Right lobe of liver (tissue), 4 donors: ENCODE results near the gene HOXB7.

Experiments
- CTCF ChIP-seq, 4 donors: fragments of 200-600 bp in 3 of 4; fragments of 450-650 bp in 1 of 4; IDR thresholded peaks; one replicate each; pipeline versions ENCODE4 v1.5.1 to v1.8.0; 2016 to 2022; ENCODE audit warnings: antibody characterized with exemption in 4 of 4, mild to moderate bottlenecking in 2 of 4
- POLR2A ChIP-seq: fragments of 450-650 bp; IDR thresholded peaks from one replicate; pipeline ENCODE4 v1.6.1; 2017; ENCODE audit warnings: antibody characterized with exemption, mild to moderate bottlenecking
- donor health status: DM: no; HTN: no; CAD: no.
- donor health status: DM: no; HTN: no; CAD: no.
- donor health status: DM: no; HTN: yes; CAD: no.

- TF ChIP-seq POLR2A (no peak), CTCF (IDR thresholded peaks at IDR 0.05) (no peak)
These were observed 9.1 kb upstream of the HOXB7 start for GRCh38 chr17:48619826-48620449.
